ENCODE results near the gene FUZ.

- TF ChIP-seq ZNF10 (tag by site-specific recombination; IDR thresholded peaks at IDR 0.05): no peak
- no peak for TF ChIP-seq CTCF (tag by site-specific recombination; IDR thresholded peaks at IDR 0.05)
- no peak for TF ChIP-seq KLF16 (tag by site-specific recombination; IDR thresholded peaks at IDR 0.05)
- TF ChIP-seq GLIS1 (tag by site-specific recombination; IDR thresholded peaks at IDR 0.05): no peak
- no peak for TF ChIP-seq ZNF670 (tag by site-specific recombination; IDR thresholded peaks at IDR 0.05; ENCODE audit: low read depth)
- TF ChIP-seq TCF7L2 (IDR thresholded peaks at IDR 0.05; ENCODE audit: borderline replicate concordance, low read depth, low read length): no peak
Measured at GRCh38 chr19:49793561-49793840, 19.6 kb downstream of the FUZ start.

Data from HEK293 (cell line).